Esophagus muscularis mucosa (tissue), 4 donors: Measurements from ENCODE around the gene DOCK2. TPM values are rescaled to one million over a fixed set of nuclear protein-coding genes. Genes with fewer than 3 reads are reported as not detected.

ENCODE experiments used
- DNase-seq: peaks from one replicate; pipeline ENCODE4 v3.0.0-alpha.2; 2017; ENCODE audit errors: extremely low spot score
- H3K27ac ChIP-seq, 4 donors: fragments of 200-600 bp; sonication (generic); replicated peaks in 1 of 4; 1 replicate in 3 of 4; 2 replicates in 1 of 4; pipeline ENCODE4 v1.5.1; 2016 to 2019; ENCODE audit warnings: mild to moderate bottlenecking in 1 of 4
- H3K27me3 ChIP-seq, 4 donors: fragments of 200-600 bp; sonication (generic); one replicate each; pipeline versions ENCODE4 v1.5.1 to v1.6.0; 2016 to 2019
- H3K36me3 ChIP-seq, 4 donors: fragments of 200-600 bp; sonication (generic); one replicate each; pipeline ENCODE4 v1.5.1; 2016 to 2019
- H3K4me1 ChIP-seq, 4 donors: fragments of 200-600 bp; sonication (generic); one replicate each; pipeline ENCODE4 v1.5.1; 2016 to 2019
- H3K4me3 ChIP-seq, 4 donors: fragments of 200-600 bp; sonication (generic); 1 replicate in 2 of 4; 2 replicates in 2 of 4; pipeline ENCODE4 v1.5.1; 2016 to 2019; ENCODE audit warnings: mild to moderate bottlenecking in 4 of 4, moderate library complexity in 1 of 4
- H3K9me3 ChIP-seq, 4 donors: fragments of 200-600 bp; sonication (generic); 1 replicate in 3 of 4; 2 replicates in 1 of 4; pipeline ENCODE4 v1.5.1; 2016 to 2019
- EP300 ChIP-seq: sonication (generic); formaldehyde crosslinking; IDR thresholded peaks from one replicate; pipeline ENCODE4 v1.6.1; 2017; ENCODE audit warnings: antibody characterized with exemption
- POLR2A ChIP-seq: fragments of 450-650 bp; IDR thresholded peaks from one replicate; pipeline ENCODE4 v1.6.1; 2017; ENCODE audit warnings: antibody characterized with exemption, moderate library complexity, mild to moderate bottlenecking, low read depth
- POLR2AphosphoS5 ChIP-seq, 2 donors: sonication (generic); formaldehyde crosslinking; IDR thresholded peaks; one replicate each; pipeline ENCODE4 v1.6.1; 2017; ENCODE audit warnings: antibody characterized with exemption in 2 of 2
- WGBS: methylation state at CpG from one replicate; pipeline ENCODE4 v1.1.5; 2018; 5-methylcytosine and 5-hydroxymethylcytosine counted together
- intact Hi-C: fragments of 100-400 bp; cut with DNase I; formaldehyde crosslinking; loops from one replicate; pipeline ENCODE4 v1.15.1; 2023
- total RNA-seq, 4 donors: library from RNA; depleted of rRNA; stranded (reverse); fragments of >200 nt; gene quantifications; one replicate each; pipeline versions ENCODE4 v1.1.0 to v1.2.1, GENCODE V29; 2016
- TF ChIP-seq, protein P1 (sequence below), 3 experiments: fragments of 200-600 bp in 2 of 3; fragments of 450-650 bp in 1 of 3; sonication (generic) in 2 of 3; IDR thresholded peaks; one replicate each; pipeline ENCODE4 v1.5.1; 2017 to 2019; ENCODE audit warnings: antibody characterized with exemption in 3 of 3, mild to moderate bottlenecking in 2 of 3, moderate library complexity in 1 of 3

The DOCK2 gene
- total RNA-seq, 4 donors from 2014 or later, result 9.2 to 18.3 (median 13.7) TPM

DNA sequence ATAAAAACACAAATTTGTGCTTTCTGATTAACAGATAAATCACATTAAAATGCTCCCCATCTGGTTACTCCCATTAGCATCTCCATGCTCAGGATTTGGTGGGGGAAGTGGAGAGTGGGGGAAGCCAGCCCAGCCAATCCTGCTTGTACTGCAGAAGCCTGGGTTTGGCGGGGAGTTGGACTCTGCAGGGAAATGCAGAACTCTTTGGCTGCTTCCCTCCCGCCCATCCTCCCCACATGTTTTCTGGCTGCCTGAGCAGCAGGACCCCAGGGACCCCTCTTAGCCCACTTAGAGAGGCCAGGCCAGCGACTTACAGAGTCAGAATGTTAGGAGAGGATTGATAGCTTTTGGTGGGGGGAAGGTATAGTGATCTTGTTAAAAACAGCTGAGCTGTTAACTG lies 409.2 kb downstream of the DOCK2 start:
- DNase-seq, result no peak

DNA sequence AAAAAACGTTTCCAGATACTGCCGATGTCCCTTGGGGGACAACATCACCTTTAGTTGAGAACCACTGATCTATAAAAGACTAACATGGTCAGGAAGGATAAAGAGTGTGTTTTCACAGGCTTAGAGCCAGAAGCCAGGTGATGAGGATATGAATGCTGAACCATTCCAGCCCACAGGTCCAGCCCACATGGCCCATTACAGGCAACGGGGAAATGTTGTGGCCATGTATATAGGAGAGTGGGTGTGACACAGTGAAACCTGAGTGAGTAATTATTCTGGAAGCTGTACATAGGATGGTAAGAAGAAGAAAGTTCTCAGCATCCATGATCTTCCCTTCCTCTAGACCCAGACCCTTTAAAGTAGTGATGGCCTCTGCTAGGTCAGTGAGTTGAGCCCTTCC lies 412.6 kb downstream of the DOCK2 start:
- no peaks in the 10 kb centered on the region for H3K27me3 ChIP-seq
- no peak overlapping the region for H3K4me3 ChIP-seq
- H3K4me1 ChIP-seq, result no peaks in the 10 kb centered on the region
- no peak overlapping the region for H3K27ac ChIP-seq
- no peak for TF ChIP-seq POLR2AphosphoS5 (IDR thresholded peaks at IDR 0.05)
- no peaks in the 10 kb centered on the region for H3K36me3 ChIP-seq
- intact Hi-C loops, result no loop called here
- DNase-seq, result no peak
- 93% methylated on average over 3 of the region's 3 CpGs for WGBS
- no peaks in the 10 kb centered on the region for H3K9me3 ChIP-seq

More for the DNA sequence above, 409.2 kb downstream of the DOCK2 start:
- Histone ChIP-seq H3K36me3 (no peaks in the 10 kb centered on the region), H3K4me1 (no peaks in the 10 kb centered on the region), H3K27me3 (no peaks in the 10 kb centered on the region), H3K27ac (no peak overlapping the region), H3K9me3 (no peaks in the 10 kb centered on the region), H3K4me3 (no peak overlapping the region)
- 51% methylated on average over 3 of the region's 3 CpGs for whole genome bisulfite sequencing
- TF ChIP-seq POLR2A, result no peak
- no peak for TF ChIP-seq EP300
- no peak for TF ChIP-seq POLR2AphosphoS5 (IDR thresholded peaks at IDR 0.05)
- TF ChIP-seq, protein P1, sequence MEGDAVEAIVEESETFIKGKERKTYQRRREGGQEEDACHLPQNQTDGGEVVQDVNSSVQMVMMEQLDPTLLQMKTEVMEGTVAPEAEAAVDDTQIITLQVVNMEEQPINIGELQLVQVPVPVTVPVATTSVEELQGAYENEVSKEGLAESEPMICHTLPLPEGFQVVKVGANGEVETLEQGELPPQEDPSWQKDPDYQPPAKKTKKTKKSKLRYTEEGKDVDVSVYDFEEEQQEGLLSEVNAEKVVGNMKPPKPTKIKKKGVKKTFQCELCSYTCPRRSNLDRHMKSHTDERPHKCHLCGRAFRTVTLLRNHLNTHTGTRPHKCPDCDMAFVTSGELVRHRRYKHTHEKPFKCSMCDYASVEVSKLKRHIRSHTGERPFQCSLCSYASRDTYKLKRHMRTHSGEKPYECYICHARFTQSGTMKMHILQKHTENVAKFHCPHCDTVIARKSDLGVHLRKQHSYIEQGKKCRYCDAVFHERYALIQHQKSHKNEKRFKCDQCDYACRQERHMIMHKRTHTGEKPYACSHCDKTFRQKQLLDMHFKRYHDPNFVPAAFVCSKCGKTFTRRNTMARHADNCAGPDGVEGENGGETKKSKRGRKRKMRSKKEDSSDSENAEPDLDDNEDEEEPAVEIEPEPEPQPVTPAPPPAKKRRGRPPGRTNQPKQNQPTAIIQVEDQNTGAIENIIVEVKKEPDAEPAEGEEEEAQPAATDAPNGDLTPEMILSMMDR (IDR thresholded peaks at IDR 0.05), result no peak
- intact Hi-C loops, result no loop called here

DNA sequence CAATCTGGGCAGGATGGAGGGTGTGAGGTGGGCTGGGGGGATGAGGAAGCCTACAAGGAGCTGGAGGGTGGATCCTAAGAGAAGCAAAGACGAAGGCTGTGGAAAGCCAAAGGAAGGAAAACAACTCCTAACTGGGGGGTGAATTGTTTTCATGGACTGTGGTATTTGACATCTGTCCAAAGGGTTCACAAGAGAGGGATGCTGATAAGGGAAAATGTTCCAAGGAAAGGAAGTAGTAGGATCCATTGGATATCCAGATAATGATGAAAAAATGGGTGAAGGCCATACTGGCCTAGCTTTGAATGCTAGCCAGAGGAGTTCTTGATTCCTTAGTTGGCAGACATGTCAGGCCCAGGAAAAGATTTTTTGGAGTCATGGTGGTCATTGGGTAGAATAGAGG lies 416.8 kb downstream of the DOCK2 start:
- Histone ChIP-seq H3K36me3 (no peaks in the 10 kb centered on the region), H3K27ac (no peak overlapping the region), H3K4me1 (no peaks in the 10 kb centered on the region), H3K4me3 (no peak overlapping the region), H3K27me3 (no peaks in the 10 kb centered on the region), H3K9me3 (peaks cover 0 to under 1% (median 0%) of the 10 kb centered on the region in 4 donors)
- WGBS, result 77% methylated on average over 1 of the region's 1 CpG
- DNase-seq, result no peak
- TF ChIP-seq POLR2A (no peak), EP300 (no peak), POLR2AphosphoS5 (IDR thresholded peaks at IDR 0.05) (no peak)
- TF ChIP-seq, protein P1 (IDR thresholded peaks at IDR 0.05), result no peak
- intact Hi-C loops, result no loop called here

DNA sequence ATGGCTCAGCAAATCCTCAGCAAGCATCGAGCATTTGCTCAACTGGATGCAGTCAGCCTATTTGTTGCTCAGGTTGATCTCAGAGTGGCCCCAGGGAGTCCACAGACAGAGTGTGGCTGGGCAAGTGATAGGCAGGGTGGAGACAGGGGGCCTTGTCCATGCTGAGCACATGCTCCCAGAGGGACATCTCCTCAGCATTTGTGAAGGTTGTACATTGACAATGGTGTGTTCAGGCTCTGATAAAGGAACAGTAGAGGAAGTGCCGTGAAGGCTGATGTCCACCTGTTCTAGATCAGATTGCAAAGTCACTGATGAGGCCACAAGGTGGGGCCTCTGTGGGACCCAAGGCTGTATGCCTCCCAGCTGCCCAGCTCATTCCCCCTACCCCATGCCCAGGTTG lies 418.5 kb downstream of the DOCK2 start:
- Histone ChIP-seq H3K4me1 (no peaks in the 10 kb centered on the region), H3K9me3 (peaks cover 0 to 8% (median 0%) of the 10 kb centered on the region in 4 donors), H3K36me3 (no peaks in the 10 kb centered on the region), H3K4me3 (no peak overlapping the region), H3K27me3 (no peaks in the 10 kb centered on the region), H3K27ac (no peak overlapping the region)
- DNase-seq, result no peak
- TF ChIP-seq EP300 (no peak), POLR2A (no peak)
- intact Hi-C loops, result no loop called here
- 69% methylated on average over 2 of the region's 2 CpGs for WGBS

DNA sequence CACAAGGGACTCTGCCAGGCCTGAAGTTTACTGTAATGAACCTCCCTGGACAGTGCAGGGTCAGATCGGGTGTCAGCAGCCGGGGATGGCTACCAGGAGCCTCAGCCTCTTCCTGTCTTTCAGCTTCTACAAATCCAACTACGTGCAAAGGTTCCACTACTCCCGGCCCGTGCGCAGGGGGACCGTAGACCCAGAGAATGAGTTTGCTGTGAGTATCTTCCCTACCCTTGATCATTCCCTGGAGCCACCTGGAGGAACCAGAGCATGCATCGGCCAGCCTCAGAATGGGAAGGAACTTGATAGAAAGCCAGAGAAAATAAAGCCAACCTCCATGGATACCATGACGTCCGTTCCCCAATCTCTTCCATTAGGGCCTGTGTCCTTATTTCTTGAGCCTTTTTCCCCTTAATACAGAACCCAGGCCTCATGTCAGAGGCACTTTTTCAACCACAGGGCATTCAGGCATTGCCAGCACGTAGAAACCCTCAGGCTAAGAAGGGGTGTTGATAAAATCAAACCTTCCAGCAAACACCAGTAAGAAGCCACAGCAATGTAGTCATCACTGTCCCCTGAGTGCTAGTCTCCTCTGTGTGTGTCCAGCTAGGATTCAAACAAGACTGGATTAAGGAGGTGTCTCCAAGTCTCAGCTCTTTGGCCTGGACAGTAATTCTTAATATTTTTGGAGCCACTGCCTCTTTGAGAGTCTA lies 419.6 kb downstream of the DOCK2 start:
- no peaks in the 10 kb centered on the region for H3K4me1 ChIP-seq
- no peak for DNase-seq
- no peak overlapping the region for H3K4me3 ChIP-seq
- intact Hi-C loops, result no loop called here
- WGBS, result 84% methylated on average over 8 of the region's 11 CpGs
- no peaks in the 10 kb centered on the region for H3K36me3 ChIP-seq
- H3K27ac ChIP-seq, result no peak overlapping the region
- H3K9me3 ChIP-seq, result peaks cover 0 to 8% (median 0%) of the 10 kb centered on the region in 4 donors
- no peaks in the 10 kb centered on the region for H3K27me3 ChIP-seq
- no peak for TF ChIP-seq EP300

DNA sequence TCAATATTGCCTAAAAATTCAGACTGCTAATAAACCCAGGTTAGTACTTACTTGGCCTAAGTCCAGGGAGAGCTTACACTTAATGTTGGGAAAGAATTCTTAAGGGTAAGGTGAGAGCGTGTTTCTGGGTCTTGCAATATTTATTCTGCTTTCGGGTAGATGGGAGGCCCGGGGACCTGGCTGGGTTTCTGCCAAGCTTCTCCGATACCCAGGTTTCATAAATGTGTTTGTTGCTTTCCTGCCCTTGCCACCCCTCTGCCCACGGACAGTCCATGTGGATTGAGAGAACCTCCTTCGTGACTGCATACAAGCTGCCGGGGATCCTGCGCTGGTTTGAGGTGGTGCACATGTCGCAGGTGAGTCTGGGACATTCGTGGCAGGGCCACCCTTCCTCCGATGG lies 420.2 kb downstream of the DOCK2 start:
- H3K36me3 ChIP-seq, result no peaks in the 10 kb centered on the region
- no peak for TF ChIP-seq POLR2A
- TF ChIP-seq, protein P1 (IDR thresholded peaks at IDR 0.05), result no peak
- TF ChIP-seq EP300, result no peak
- no peak for TF ChIP-seq POLR2AphosphoS5 (IDR thresholded peaks at IDR 0.05)
- WGBS, result 80% methylated on average over 11 of the region's 11 CpGs

More for the DNA sequence above, 420.2 kb downstream of the DOCK2 start:
- DNase-seq, result no peak
- intact Hi-C loops, result no loop called here
- H3K27ac ChIP-seq, result no peak overlapping the region
- H3K27me3 ChIP-seq, result no peaks in the 10 kb centered on the region
- H3K4me3 ChIP-seq, result no peak overlapping the region
- H3K4me1 ChIP-seq, result no peaks in the 10 kb centered on the region
- H3K9me3 ChIP-seq, result peaks cover 0 to 8% (median 0%) of the 10 kb centered on the region in 4 donors
